Prostate gland (tissue), 2 donors: ENCODE measurements around the gene CRYL1.

Source experiments
- CTCF ChIP-seq, 4 experiments: fragments of 200-600 bp in 2 of 4; fragments of 450-650 bp in 2 of 4; sonication (generic) in 2 of 4; IDR thresholded peaks; 1 replicate in 3 of 4; 2 replicates in 1 of 4; pipeline ENCODE4 v1.5.1; 2016 to 2019; ENCODE audit warnings: antibody characterized with exemption in 4 of 4, mild to moderate bottlenecking in 2 of 4, moderate library complexity in 2 of 4
- POLR2A ChIP-seq: fragments of 450-650 bp; IDR thresholded peaks from one replicate; pipeline ENCODE4 v1.6.1; 2016; ENCODE audit warnings: antibody characterized with exemption, mild to moderate bottlenecking

DNA sequence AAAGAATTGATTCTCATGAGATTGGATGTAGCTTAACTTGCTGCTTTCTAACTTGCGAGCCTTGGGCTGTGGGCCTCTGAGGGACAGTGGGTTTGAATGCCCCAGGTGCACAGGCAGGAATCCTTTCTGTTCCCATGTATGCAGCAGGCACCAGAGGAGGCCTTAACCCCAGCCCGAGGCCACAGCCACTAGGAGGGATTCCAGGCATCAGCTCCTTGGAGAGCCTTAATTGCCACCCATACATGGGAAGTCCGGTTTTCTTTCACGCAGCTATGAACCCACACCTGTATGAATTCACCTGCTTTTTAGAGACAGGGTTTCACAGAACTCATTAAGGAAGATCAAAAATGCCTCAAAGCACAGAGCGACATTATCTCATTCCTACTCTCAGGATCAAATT lies 117.9 kb downstream of the CRYL1 start:
- TF ChIP-seq CTCF (IDR thresholded peaks at IDR 0.05) (no peak), POLR2A (no peak)
